K562 treated with DMSO at 1 percent for 4 hours (cell line): ENCODE data around the gene GEMIN8. TPM values are rescaled to one million over a fixed set of nuclear protein-coding genes. Genes with fewer than 3 reads are reported as not detected.

Experiments
- total RNA-seq: library from RNA; unstranded; fragments of 300-600 nt; gene quantifications from 2 replicates; pipeline ENCODE4 v1.2.3, GENCODE V29; 2022; ENCODE audit not compliant: insufficient read depth

Gene GEMIN8, protein sequence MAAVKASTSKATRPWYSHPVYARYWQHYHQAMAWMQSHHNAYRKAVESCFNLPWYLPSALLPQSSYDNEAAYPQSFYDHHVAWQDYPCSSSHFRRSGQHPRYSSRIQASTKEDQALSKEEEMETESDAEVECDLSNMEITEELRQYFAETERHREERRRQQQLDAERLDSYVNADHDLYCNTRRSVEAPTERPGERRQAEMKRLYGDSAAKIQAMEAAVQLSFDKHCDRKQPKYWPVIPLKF
- 10.2 and 14.0 TPM in 2 replicates for total RNA-seq

DNA sequence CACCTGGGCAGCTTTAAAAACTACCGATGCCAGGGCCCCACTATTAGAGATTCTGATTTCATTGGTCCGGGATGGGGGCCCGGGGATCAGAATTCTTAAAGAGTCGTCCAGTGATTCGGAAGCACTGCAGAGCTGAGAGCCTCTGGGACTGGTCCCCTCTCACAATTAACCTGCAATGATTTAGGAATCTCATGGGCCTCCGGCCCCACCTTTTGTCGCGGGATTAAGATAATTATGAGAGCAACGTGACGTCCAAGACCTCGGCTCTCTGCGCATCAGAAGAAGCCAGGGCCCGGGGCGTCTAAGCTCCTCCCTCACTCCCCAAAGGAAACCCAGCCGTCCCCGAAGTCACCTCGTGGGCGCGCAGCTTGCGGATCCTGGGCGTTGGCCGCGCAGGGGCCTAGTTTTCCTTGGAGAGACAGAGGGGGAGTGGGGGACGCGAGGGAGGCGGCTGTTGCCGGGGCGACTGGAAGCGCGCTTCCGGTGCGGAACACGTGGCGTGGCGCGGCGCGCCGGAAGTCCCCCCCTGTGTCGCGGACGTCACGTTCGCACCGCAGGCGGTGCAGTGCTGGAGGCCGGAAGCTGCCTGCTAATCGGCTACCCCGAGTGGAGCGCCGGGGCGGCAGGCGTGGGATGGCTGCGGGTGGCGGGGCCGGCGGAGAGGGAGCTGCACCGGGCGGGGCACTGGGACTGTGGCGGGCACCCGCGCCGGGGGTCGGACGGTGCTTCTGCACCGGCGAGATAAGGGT lies at the start of gene GEMIN8:
Gene GEMIN8, minus strand, starts transcription at position 468 of the 749 bp plus-strand sequence. CDS start 8,414 bp downstream, outside the sequence.

Other genes with a start within 250 kb of the GEMIN8 start
- gene GPM6B, start 212.8 kb downstream of the GEMIN8 start, total RNA-seq = 0.31 and 0.49 TPM in 2 replicates